Spleen (tissue), 11 donors: ENCODE data around the gene SH3BP5L. TPM values are rescaled to one million over a fixed set of nuclear protein-coding genes. Genes with fewer than 3 reads are reported as not detected.

Experiments used
- DNase-seq: peaks from one replicate; pipeline ENCODE4 v3.0.0-alpha.2; 2020
- H3K27ac ChIP-seq, 8 donors: fragments of 200-600 bp; sonication (generic) in 7 of 8; 1 replicate in 4 of 8; 2 replicates in 4 of 8; pipeline versions ENCODE4 v1.5.0 to v1.8.0; 2016 to 2021; ENCODE audit warnings: inconsistent platforms in 4 of 8, mild to moderate bottlenecking in 4 of 8, moderate library complexity in 1 of 8
- H3K27me3 ChIP-seq, 7 donors: fragments of 200-600 bp; sonication (generic) in 6 of 7; replicated peaks in 1 of 7; 1 replicate in 4 of 7; 2 replicates in 3 of 7; pipeline versions ENCODE4 v1.5.0 to v1.8.0; 2016 to 2021; ENCODE audit warnings: inconsistent platforms in 3 of 7, mild to moderate bottlenecking in 1 of 7
- H3K36me3 ChIP-seq, 6 donors: fragments of 200-600 bp; sonication (generic) in 5 of 6; 1 replicate in 4 of 6; 2 replicates in 2 of 6; pipeline versions ENCODE4 v1.5.0 to v1.8.0; 2016 to 2021; ENCODE audit warnings: inconsistent platforms in 2 of 6
- H3K4me1 ChIP-seq, 6 donors: fragments of 200-600 bp; sonication (generic) in 5 of 6; 1 replicate in 3 of 6; 2 replicates in 3 of 6; pipeline versions ENCODE4 v1.5.0 to v1.8.0; 2016 to 2021; ENCODE audit warnings: inconsistent platforms in 3 of 6
- H3K4me3 ChIP-seq, 8 donors: fragments of 200-600 bp; sonication (generic) in 7 of 8; 1 replicate in 4 of 8; 2 replicates in 4 of 8; pipeline versions ENCODE4 v1.5.0 to v1.8.0; 2016 to 2021; ENCODE audit warnings: inconsistent platforms in 4 of 8, mild to moderate bottlenecking in 4 of 8, moderate library complexity in 2 of 8
- H3K9me3 ChIP-seq, 8 donors: fragments of 200-600 bp; sonication (generic) in 7 of 8; 1 replicate in 4 of 8; 2 replicates in 4 of 8; pipeline versions ENCODE4 v1.5.0 to v1.8.0; 2016 to 2021; ENCODE audit warnings: inconsistent platforms in 4 of 8
- POLR2A ChIP-seq, 3 donors: fragments of 450-650 bp; IDR thresholded peaks; one replicate each; pipeline ENCODE4 v1.5.1; 2017; ENCODE audit warnings: antibody characterized with exemption in 3 of 3, mild to moderate bottlenecking in 1 of 3
- POLR2AphosphoS5 ChIP-seq, 3 donors: sonication (generic); formaldehyde crosslinking; IDR thresholded peaks; one replicate each; pipeline ENCODE4 v1.5.1; 2017; ENCODE audit warnings: antibody characterized with exemption in 3 of 3
- WGBS, 5 donors: extraction: QIAGEN DNeasy Blood & Tissue Kit in 3 of 5; methylation state at CpG; one replicate each; pipeline versions ENCODE4 v1.1.5 to v1.1.7; 2013 to 2018; 5-methylcytosine and 5-hydroxymethylcytosine counted together
- intact Hi-C: fragments of 100-400 bp; cut with DNase I; formaldehyde crosslinking; loops from one replicate; pipeline ENCODE4 v1.15.0; 2023; ENCODE audit warnings: low total_unique reads
- polyA plus RNA-seq, 3 donors: library from polyadenylated mRNA; stranded (reverse); fragments of 200-250 nt; gene quantifications; one replicate each; pipeline ENCODE4 v1.2.1, GENCODE V29; 2013
- total RNA-seq, 7 donors: library from RNA; depleted of rRNA in 3 of 7; stranded (reverse); fragments of >200 nt in 3 of 7; fragmentation: NEBNext Ultra II Directional in 4 of 7; extraction: Animal tissue kit (Norgen Biotek cat#: 25700) in 4 of 7; gene quantifications; one replicate each; pipeline versions ENCODE4 v1.1.0 to v1.2.1, GENCODE V29; 2016 to 2021
- TF ChIP-seq, protein P1 (sequence below), 11 experiments: fragments of 200-600 bp in 7 of 11; fragments of 450-650 bp in 4 of 11; sonication (generic) in 4 of 11; IDR thresholded peaks in 8 of 11; conservative IDR thresholded peaks in 3 of 11; 1 replicate in 7 of 11; 2 replicates in 4 of 11; pipeline versions ENCODE4 v1.4.0 to v1.8.0; 2016 to 2021; ENCODE audit warnings: antibody characterized with exemption in 11 of 11, inconsistent platforms in 4 of 11, mild to moderate bottlenecking in 1 of 11
- donor health status: healthy with polysubstance abuse.
- donor health status: DM: no; HTN: no; CAD: no; lungs with moderate emphysema.
- donor health status: DM: no; HTN: no; CAD: no.
- donor health status: Bipolar disorder and iron deficiency.
- donor health status: healthy.
- donor health status: DM: no; HTN: no; CAD: no.
- donor health status: DM: yes; HTN: yes; CAD: no.

SH3BP5L gene
- total and polyA plus RNA-seq, 10 donors = 10.1 to 43.3 (median 30.6) TPM

DNA sequence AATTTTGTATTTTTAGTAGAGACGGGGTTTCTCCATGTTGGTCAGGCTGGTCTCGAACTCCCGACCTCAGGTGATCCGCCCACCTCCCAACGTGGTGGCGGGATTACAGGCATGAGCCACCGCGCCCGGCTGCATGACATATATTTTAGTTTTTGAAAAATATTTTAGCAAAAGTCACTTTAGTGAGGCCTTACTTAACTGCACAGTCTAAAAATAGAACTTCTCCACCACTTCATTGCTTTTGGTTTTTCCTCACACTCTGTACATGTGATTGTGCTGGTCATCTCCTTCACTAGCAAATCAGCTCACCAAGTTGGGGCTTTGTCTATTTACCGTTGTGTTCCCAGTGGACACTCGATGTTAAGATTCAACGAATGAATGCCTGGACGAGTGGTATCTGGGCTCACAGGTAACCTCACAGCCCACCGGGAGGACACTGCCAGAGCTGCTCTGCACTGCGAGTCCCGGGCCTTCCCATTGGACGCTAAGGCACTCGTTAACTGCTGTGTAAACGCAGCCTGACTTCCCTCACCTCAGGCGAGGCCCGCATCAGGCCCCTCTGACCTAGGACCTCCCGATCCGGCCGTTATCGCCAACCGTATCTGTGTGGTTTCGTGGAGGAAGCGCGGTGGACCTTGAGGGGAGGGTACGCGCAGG lies 47.2 kb upstream of the SH3BP5L start:
- Histone ChIP-seq H3K27me3 (no peaks in the 10 kb centered on the region), H3K36me3 (no peaks in the 10 kb centered on the region), H3K9me3 (no peaks in the 10 kb centered on the region), H3K4me1 (peaks cover 0 to 23% (median 9%) of the 10 kb centered on the region in 6 donors), H3K27ac (peak overlapping the region; percentile 87 to 99 (median 95)), H3K4me3 (peak overlapping the region; percentile 51 to 80 (median 62))
- peak; percentile 87 for DNase-seq
- intact Hi-C loops = no loop called here
- TF ChIP-seq, protein P1, sequence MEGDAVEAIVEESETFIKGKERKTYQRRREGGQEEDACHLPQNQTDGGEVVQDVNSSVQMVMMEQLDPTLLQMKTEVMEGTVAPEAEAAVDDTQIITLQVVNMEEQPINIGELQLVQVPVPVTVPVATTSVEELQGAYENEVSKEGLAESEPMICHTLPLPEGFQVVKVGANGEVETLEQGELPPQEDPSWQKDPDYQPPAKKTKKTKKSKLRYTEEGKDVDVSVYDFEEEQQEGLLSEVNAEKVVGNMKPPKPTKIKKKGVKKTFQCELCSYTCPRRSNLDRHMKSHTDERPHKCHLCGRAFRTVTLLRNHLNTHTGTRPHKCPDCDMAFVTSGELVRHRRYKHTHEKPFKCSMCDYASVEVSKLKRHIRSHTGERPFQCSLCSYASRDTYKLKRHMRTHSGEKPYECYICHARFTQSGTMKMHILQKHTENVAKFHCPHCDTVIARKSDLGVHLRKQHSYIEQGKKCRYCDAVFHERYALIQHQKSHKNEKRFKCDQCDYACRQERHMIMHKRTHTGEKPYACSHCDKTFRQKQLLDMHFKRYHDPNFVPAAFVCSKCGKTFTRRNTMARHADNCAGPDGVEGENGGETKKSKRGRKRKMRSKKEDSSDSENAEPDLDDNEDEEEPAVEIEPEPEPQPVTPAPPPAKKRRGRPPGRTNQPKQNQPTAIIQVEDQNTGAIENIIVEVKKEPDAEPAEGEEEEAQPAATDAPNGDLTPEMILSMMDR (IDR thresholded peaks at IDR 0.05 in 8 of 11, conservative IDR thresholded peaks at IDR 0.05 in 3 of 11) = no peak
- TF ChIP-seq POLR2AphosphoS5 (IDR thresholded peaks at IDR 0.05) = no peak
- TF ChIP-seq POLR2A (IDR thresholded peaks at IDR 0.05) = no peak
- WGBS, 5 donors = 1 to 3% (median 2%) methylated on average over 31 of the region's 31 CpGs

DNA sequence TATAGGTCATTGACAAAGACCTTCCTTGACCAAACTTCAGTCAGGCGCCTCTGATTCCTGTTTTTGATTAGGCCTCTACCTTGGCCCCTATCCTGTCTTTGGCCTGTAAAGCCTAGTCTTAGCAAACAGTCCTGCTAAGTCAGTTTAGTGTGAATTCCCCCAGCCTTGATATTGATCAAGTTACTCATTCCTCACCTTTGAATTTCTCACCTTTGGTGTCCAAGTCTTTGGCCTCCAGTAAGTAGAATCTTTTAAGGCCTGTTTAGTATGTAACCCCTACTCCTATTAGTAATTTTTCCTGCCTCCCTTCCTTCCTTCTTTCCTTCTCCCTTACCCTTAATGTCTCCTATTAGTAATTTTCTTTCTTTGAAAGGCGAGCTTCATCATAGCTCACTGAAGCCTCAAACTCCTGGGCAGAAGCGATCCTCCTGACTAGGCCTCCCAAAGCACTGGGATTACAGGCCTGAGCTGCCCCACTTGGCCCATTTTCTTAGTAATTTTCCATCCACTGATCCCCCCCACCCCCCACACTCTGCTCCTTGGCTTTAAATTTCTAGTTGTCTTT lies 46.2 kb upstream of the SH3BP5L start:
- H3K9me3 ChIP-seq = no peaks in the 10 kb centered on the region
- no peaks in the 10 kb centered on the region for H3K36me3 ChIP-seq
- peak overlapping the region in 5 of 8 donors; percentile 93 to 99 (median 96) for H3K27ac ChIP-seq
- H3K27me3 ChIP-seq = no peaks in the 10 kb centered on the region
- no peak for DNase-seq
- H3K4me3 ChIP-seq = peak overlapping the region in 1 of 8 donors; percentile 65
- 95 to 99% (median 97%) methylated on average over 3 of the region's 3 CpGs for WGBS, 5 donors
- intact Hi-C loops = no loop called here
- TF ChIP-seq, protein P1 (IDR thresholded peaks at IDR 0.05 in 8 of 11, conservative IDR thresholded peaks at IDR 0.05 in 3 of 11) = no peak
- no peak for TF ChIP-seq POLR2A (IDR thresholded peaks at IDR 0.05)
- no peak for TF ChIP-seq POLR2AphosphoS5 (IDR thresholded peaks at IDR 0.05)
- peaks cover 0 to 23% (median 9%) of the 10 kb centered on the region in 6 donors for H3K4me1 ChIP-seq

DNA sequence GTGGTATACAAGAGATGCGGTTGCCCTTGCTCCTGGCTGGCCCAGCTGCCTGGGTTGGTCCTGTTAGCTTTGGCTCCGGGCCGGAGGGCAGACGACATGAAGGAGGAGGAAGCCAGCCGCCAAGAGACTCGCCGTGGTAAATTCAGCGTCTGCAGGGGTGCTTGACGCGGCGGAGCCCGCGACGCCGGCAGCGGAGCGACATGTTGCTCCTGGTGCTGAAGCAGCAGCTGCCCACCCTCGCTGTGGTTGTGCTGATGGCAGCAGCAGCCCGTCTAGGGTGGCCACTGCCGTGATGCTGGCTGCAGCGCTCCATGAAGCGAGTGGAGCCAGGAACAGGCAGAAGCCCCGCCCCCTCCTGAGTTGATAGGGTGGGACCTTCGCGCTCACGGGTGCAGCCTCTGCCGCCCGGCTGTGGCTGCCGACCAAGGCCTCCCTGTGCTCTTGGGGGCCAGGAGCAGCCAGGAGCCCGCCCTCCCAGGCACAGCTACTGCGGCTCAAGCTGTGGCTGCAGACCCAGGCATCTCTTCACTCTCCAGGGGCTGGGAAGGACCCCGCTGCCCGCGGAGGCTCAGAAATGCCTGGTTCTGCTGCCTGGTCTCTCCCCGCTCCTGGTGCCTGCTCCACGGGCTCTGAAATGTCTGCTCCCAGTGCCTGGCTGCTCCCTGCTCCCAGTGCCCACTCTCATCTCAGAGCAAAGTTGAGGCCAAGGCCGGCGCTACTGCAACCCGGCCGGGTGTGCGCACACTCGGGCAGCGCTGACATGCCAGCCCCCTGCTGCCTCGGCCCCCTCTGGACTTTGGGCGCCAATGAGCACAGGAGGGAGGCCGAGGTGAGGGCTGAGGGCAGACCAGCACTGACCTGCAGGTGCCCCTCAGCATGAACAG lies 37.5 kb upstream of the SH3BP5L start:
- WGBS, 5 donors = 9 to 14% (median 11%) methylated on average over 30 to 46 of the region's 46 CpGs
- intact Hi-C loops = no loop called here
- H3K4me1 ChIP-seq = peaks cover 14 to 43% (median 26%) of the 10 kb centered on the region in 6 donors
- no peaks in the 10 kb centered on the region for H3K9me3 ChIP-seq
- peak; percentile 97 for DNase-seq
- no peaks in the 10 kb centered on the region for H3K36me3 ChIP-seq
- H3K27ac ChIP-seq = peak overlapping the region; percentile 30 to 89 (median 84)
- peak overlapping the region; percentile 37 to 82 (median 64) for H3K4me3 ChIP-seq
- no peaks in the 10 kb centered on the region for H3K27me3 ChIP-seq
- peak in 1 of 3 donors; percentile 55 for TF ChIP-seq POLR2A (IDR thresholded peaks at IDR 0.05)
- TF ChIP-seq POLR2AphosphoS5 (IDR thresholded peaks at IDR 0.05) = peak; percentile 84 to 91 (median 88)
- TF ChIP-seq, protein P1 (IDR thresholded peaks at IDR 0.05 in 8 of 11, conservative IDR thresholded peaks at IDR 0.05 in 3 of 11) = no peak
